Glutamatergic neuron (in vitro differentiated cells): ENCODE measurements around the gene GPR162. TPM values are rescaled to one million over a fixed set of nuclear protein-coding genes. Genes with fewer than 3 reads are reported as not detected.

ENCODE experiments used
- DNase-seq: peaks from one replicate; pipeline ENCODE4 v3.0.0; 2022
- H3K27ac Mint-ChIP-seq: one replicate; pipeline ENCODE4 v1.8.0; 2020; ENCODE audit warnings: mild to moderate bottlenecking, mixed read lengths, inconsistent platforms; ENCODE audit not compliant: unreplicated experiment
- H3K27me3 Mint-ChIP-seq: one replicate; pipeline ENCODE4 v1.8.0; 2020; ENCODE audit warnings: mild to moderate bottlenecking, moderate library complexity, mixed read lengths, inconsistent platforms; ENCODE audit not compliant: unreplicated experiment
- H3K36me3 Mint-ChIP-seq: one replicate; pipeline ENCODE4 v1.8.0; 2020; ENCODE audit warnings: mild to moderate bottlenecking, mixed read lengths, inconsistent platforms; ENCODE audit not compliant: unreplicated experiment
- H3K4me1 Mint-ChIP-seq: one replicate; pipeline ENCODE4 v1.8.0; 2020; ENCODE audit warnings: mild to moderate bottlenecking, low read depth, mixed read lengths, inconsistent platforms; ENCODE audit not compliant: unreplicated experiment
- H3K4me3 Mint-ChIP-seq: one replicate; pipeline ENCODE4 v1.8.0; 2020; ENCODE audit warnings: mild to moderate bottlenecking, mixed read lengths, inconsistent platforms; ENCODE audit not compliant: unreplicated experiment
- H3K9me3 Mint-ChIP-seq: one replicate; pipeline ENCODE4 v1.8.0; 2020; ENCODE audit warnings: mild to moderate bottlenecking, moderate library complexity, mixed read lengths, inconsistent platforms; ENCODE audit not compliant: unreplicated experiment
- total RNA-seq: library from RNA; stranded (reverse); fragmentation: NEBNext Ultra II Directional; extraction: Animal tissue kit (Norgen Biotek cat#: 25700); gene quantifications from one replicate; pipeline ENCODE4 v1.2.1, GENCODE V29; 2021; ENCODE audit not compliant: unreplicated experiment
- TF ChIP-seq, protein P1 (sequence below): fragments of 200-600 bp; sonication (generic); IDR thresholded peaks from one replicate; pipeline ENCODE4 v1.5.0; 2021; ENCODE audit not compliant: partially characterized antibody, unreplicated experiment

The GPR162 gene
- total RNA-seq, 1 donor from 2014 or later: 145 TPM

DNA sequence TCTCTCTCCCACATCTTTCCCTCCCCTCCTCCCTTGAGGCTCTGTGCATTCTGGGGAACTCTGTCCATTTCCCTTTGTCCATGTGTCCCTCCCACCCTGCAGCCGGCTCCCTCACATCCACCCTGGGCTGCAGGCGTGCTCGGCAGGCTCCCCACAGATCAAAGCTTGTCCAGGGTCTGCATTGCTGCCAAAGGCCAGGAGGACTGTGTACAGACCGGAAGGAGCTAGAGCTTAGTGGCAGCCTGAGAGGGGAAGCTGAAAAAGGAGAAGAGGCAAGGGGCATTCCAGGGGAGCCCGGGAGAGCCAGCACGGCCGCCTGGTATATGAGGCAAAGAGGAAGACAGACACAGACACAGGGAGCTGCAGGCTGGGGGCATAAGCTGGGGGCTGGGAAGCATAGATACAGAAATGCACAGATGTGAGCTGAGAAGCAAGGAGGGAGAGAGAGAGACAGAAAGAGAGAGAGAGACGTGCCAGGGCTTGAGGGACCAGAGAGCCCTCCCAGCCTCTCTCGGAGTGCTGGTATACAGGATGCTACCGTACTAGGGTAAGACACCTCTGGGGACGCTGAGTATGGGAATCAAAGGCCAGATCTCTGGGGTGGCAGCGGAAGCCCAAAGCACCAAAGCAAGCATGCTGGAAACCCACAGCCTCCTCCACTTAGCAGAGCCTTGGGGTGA is 29.0 kb upstream of the GPR162 start:
- Mint-ChIP-seq H3K4me3 (peak overlapping the region; percentile 16), H3K36me3 (peaks cover 5% of the 10 kb centered on the region), H3K4me1 (peaks cover 18% of the 10 kb centered on the region), H3K27me3 (peaks cover 8% of the 10 kb centered on the region), H3K9me3 (peaks cover 2% of the 10 kb centered on the region), H3K27ac (peak overlapping the region; percentile 69)
- DNase-seq: no peak
- TF ChIP-seq, protein P1, sequence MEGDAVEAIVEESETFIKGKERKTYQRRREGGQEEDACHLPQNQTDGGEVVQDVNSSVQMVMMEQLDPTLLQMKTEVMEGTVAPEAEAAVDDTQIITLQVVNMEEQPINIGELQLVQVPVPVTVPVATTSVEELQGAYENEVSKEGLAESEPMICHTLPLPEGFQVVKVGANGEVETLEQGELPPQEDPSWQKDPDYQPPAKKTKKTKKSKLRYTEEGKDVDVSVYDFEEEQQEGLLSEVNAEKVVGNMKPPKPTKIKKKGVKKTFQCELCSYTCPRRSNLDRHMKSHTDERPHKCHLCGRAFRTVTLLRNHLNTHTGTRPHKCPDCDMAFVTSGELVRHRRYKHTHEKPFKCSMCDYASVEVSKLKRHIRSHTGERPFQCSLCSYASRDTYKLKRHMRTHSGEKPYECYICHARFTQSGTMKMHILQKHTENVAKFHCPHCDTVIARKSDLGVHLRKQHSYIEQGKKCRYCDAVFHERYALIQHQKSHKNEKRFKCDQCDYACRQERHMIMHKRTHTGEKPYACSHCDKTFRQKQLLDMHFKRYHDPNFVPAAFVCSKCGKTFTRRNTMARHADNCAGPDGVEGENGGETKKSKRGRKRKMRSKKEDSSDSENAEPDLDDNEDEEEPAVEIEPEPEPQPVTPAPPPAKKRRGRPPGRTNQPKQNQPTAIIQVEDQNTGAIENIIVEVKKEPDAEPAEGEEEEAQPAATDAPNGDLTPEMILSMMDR: no peak

- Mint-ChIP-seq H3K27me3 (peaks cover 8% of the 10 kb centered on the region), H3K27ac (no peak overlapping the region), H3K4me3 (no peak overlapping the region), H3K9me3 (peaks cover 2% of the 10 kb centered on the region), H3K36me3 (peaks cover 5% of the 10 kb centered on the region), H3K4me1 (peaks cover 16% of the 10 kb centered on the region)
- TF ChIP-seq, protein P1: no peak
- DNase-seq: no peak
These were observed 26.5 kb upstream of the GPR162 start for GRCh38 chr12:6795088-6795487.

DNA sequence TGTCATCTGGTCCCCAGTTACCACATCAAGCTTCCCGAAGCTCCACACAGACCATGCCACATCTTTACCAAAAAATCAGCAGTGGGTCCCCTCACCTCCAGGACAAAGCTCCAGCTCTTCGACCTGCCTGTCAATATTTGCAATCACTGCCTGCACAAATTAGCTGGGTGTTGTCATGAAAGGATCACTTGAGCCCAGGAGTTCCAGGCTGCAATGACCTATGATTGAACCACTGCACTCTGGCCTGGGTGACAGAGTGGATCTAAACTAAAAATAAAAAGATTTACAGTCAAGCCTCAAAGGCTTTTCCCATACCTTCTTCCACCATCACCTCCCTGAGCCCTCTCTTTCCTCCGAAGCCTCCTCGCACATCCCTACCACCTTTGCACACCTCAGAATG is 25.0 kb upstream of the GPR162 start:
- no peak overlapping the region for H3K27ac Mint-ChIP-seq
- peaks cover 8% of the 10 kb centered on the region for H3K27me3 Mint-ChIP-seq
- peaks cover 2% of the 10 kb centered on the region for H3K9me3 Mint-ChIP-seq
- H3K4me3 Mint-ChIP-seq: no peak overlapping the region
- peaks cover 16% of the 10 kb centered on the region for H3K4me1 Mint-ChIP-seq
- H3K36me3 Mint-ChIP-seq: peaks cover 5% of the 10 kb centered on the region
- no peak for DNase-seq
- TF ChIP-seq, protein P1: no peak

- Mint-ChIP-seq H3K4me1 (peaks cover 5% of the 10 kb centered on the region), H3K27me3 (peaks cover 5% of the 10 kb centered on the region), H3K9me3 (peaks cover 1% of the 10 kb centered on the region), H3K27ac (no peak overlapping the region), H3K4me3 (no peak overlapping the region), H3K36me3 (peaks cover 2% of the 10 kb centered on the region)
- TF ChIP-seq, protein P1: no peak
- no peak for DNase-seq
These were observed 22.5 kb upstream of the GPR162 start for GRCh38 chr12:6799147-6799546.

DNA sequence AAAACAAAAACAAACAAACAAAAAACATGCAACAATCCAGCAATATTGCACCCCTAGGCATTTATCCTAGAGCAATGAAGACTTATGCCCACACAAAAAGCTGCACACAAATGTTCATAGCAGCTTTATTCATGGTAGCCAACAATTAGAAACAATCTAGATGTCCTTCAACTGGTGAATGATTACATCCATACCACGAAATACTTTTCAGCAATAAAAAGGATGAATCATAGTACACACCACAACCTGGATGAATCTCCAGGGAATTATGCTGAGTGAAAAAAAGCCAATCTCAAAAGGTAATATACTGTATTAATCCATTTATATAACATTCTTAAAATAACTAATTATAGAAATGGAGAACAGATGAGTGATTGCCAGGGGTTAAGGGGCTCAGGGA is 14.5 kb upstream of the GPR162 start:
- H3K4me1 Mint-ChIP-seq: no peaks in the 10 kb centered on the region

More for the DNA sequence above, 14.5 kb upstream of the GPR162 start:
- H3K27me3 Mint-ChIP-seq: no peaks in the 10 kb centered on the region
- TF ChIP-seq, protein P1: no peak
- no peak overlapping the region for H3K4me3 Mint-ChIP-seq
- H3K9me3 Mint-ChIP-seq: peaks cover 2% of the 10 kb centered on the region
- H3K36me3 Mint-ChIP-seq: peaks cover 5% of the 10 kb centered on the region
- no peak overlapping the region for H3K27ac Mint-ChIP-seq
- no peak for DNase-seq
